BLaER1 (cell line): ENCODE measurements around the gene KRTAP21-3.

Source experiments
- H3K27ac ChIP-seq: shearing (Covaris generic); formaldehyde crosslinking; 2 replicates; pipeline ENCODE4 v1.8.1; 2022
- H3K27me3 ChIP-seq: shearing (Covaris generic); formaldehyde crosslinking; 2 replicates; pipeline ENCODE4 v1.8.1; 2022
- H3K36me3 ChIP-seq: shearing (Covaris generic); formaldehyde crosslinking; 2 replicates; pipeline ENCODE4 v1.8.1; 2022
- H3K4me1 ChIP-seq: shearing (Covaris generic); formaldehyde crosslinking; 2 replicates; pipeline ENCODE4 v1.8.1; 2022
- H3K4me2 ChIP-seq: shearing (Covaris generic); formaldehyde crosslinking; 2 replicates; pipeline ENCODE4 v1.8.1; 2022
- H3K4me3 ChIP-seq: shearing (Covaris generic); formaldehyde crosslinking; 2 replicates; pipeline ENCODE4 v1.8.1; 2022
- H3K9ac ChIP-seq: shearing (Covaris generic); formaldehyde crosslinking; 2 replicates; pipeline ENCODE4 v1.8.1; 2022
- H3K9me3 ChIP-seq: shearing (Covaris generic); formaldehyde crosslinking; 2 replicates; pipeline ENCODE4 v1.8.1; 2022
- H4K20me1 ChIP-seq: shearing (Covaris generic); formaldehyde crosslinking; 2 replicates; pipeline ENCODE4 v1.8.1; 2022
- Cebpa-rat ChIP-seq: shearing (Covaris generic); IDR thresholded peaks from 2 replicates; pipeline ENCODE4 v1.8.1; 2022

The KRTAP21-3 gene

DNA sequence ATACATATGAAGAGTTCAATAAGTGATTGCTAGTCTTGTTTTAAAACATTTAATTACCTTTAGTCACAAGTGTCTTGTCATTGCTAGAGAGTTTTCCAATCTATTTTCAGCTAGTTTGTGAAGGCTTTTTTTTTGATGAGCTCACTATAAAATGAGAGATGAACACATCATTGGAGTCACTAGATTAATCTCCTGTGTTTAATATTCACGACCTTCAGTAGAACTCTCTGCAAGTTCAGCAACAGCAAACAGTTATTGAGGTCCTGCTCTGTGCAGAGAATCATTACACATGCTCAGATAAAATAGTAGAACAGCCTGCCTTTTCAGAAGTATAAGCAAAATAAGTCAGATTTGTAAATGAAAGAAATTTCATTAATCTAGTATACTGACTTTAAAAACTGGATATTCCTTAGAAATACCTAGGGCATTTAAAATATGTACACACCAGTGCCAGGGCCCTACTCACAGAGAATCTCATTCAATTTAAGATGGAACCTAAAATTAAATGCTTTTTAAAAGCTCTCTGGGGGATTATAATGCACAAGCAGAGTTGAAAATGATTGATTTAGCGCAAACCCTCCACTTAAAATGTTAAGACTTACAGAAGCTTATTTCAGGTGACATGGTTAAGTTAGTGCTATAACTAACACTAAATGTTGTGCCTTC lies 45.5 kb downstream of the KRTAP21-3 start:
- no peak for TF ChIP-seq Cebpa-rat
- Histone ChIP-seq H3K4me2 (no peak overlapping the region), H3K36me3 (no peaks in the 10 kb centered on the region), H3K9me3 (no peaks in the 10 kb centered on the region), H4K20me1 (no peaks in the 10 kb centered on the region), H3K9ac (no peak overlapping the region), H3K4me1 (no peaks in the 10 kb centered on the region), H3K27ac (no peak overlapping the region), H3K27me3 (no peaks in the 10 kb centered on the region), H3K4me3 (no peak overlapping the region)

DNA sequence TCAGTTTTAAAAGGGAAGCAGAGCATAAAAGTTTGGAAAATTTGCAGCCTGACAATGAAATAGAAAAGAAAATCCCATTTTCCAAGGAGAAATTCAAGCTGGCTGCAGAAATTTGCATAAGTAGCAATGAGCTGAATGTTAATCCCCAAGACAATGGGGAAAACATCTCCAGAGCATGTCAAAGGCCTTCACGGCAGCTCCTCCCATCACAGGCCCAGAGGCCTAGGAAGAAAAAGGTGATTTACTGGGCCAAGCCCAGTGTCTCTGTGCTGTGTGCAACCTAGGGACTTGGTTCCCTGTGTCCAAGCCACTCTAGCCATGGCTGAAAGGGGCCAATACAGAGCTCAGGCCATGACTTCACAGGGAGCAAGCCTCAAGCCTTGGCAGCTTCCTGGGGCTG lies 49.8 kb downstream of the KRTAP21-3 start:
- Histone ChIP-seq H3K27me3 (no peaks in the 10 kb centered on the region), H3K27ac (no peak overlapping the region), H3K9me3 (no peaks in the 10 kb centered on the region), H3K4me1 (no peaks in the 10 kb centered on the region), H3K4me2 (no peak overlapping the region), H3K36me3 (no peaks in the 10 kb centered on the region), H3K9ac (no peak overlapping the region), H3K4me3 (no peak overlapping the region), H4K20me1 (no peaks in the 10 kb centered on the region)
- TF ChIP-seq Cebpa-rat, result no peak
